ENCODE results near the gene ADRA2C.

DNA sequence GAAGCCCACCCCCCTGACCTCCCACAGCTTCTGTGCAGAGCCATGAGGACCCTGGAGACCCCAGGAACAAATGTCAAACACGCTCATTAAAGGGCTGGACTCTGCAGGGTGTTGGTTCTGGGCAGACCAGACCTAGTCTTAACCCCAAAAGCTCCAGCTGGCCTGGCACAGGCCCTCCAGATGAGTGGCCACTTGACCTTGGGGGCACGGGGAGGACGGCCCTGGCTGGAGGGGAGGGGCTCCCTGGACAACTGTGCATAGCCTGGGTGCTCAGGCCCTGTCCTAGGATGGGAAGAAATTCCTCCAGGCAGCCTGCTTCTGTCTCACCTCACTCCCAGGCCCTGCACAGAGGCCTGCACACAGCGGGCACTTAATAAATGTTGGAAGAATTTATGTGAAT lies 9.4 kb downstream of the ADRA2C start:
- no peak for TF ChIP-seq YY1 (IDR thresholded peaks at IDR 0.05; ENCODE audit: insufficient read depth, insufficient read length)
- no peak for TF ChIP-seq ZNF274 (IDR thresholded peaks at IDR 0.05; ENCODE audit: low read depth, low read length)
